K562 (cell line): ENCODE measurements around the gene FGGY. TPM values are rescaled to one million over a fixed set of nuclear protein-coding genes. Genes with fewer than 3 reads are reported as not detected.

ENCODE experiments used
- BCL6 ChIP-seq: fragments of 250-450 bp; sonication (Bioruptor Pico); IDR thresholded peaks from 2 replicates; pipeline ENCODE4 v1.4.0; 2020
- CEBPG ChIP-seq, 3 experiments: fragments of 200-800 bp in 1 of 3; sonication (Bioruptor generic) in 1 of 3; sonication (generic) in 1 of 3; formaldehyde crosslinking in 1 of 3; IDR thresholded peaks in 2 of 3; conservative IDR thresholded peaks in 1 of 3; 2 replicates each; pipeline versions ENCODE4 v1.6.1 to v1.8.0; 2016 to 2022; ENCODE audit warnings: missing compliant biosample characterization in 2 of 3, missing genetic modification characterization in 2 of 3, mild to moderate bottlenecking in 1 of 3, missing genetic modification reagents in 1 of 3
- COPS2 ChIP-seq: fragments of 450-650 bp; conservative IDR thresholded peaks from 2 replicates; pipeline ENCODE4 v1.6.1; 2016; ENCODE audit warnings: mild to moderate bottlenecking, moderate library complexity
- ERF ChIP-seq: fragments of 450-650 bp; formaldehyde crosslinking; IDR thresholded peaks from 2 replicates; pipeline ENCODE4 v1.4.0; 2020; ENCODE audit warnings: mild to moderate bottlenecking, mixed read lengths
- HNRNPL ChIP-seq: fragments of 200-400 bp; formaldehyde crosslinking; IDR thresholded peaks from 2 replicates; pipeline ENCODE4 v1.6.1; 2017; ENCODE audit warnings: low read depth, mild to moderate bottlenecking, low read length
- MYC ChIP-seq, 2 experiments: fragments of 250-450 bp in 1 of 2; sonication (Bioruptor Pico) in 1 of 2; IDR thresholded peaks; 2 replicates each; pipeline versions ENCODE4 v1.5.1 to v1.6.1; 2012 to 2021; ENCODE audit warnings: low read depth in 2 of 2, borderline replicate concordance in 1 of 2, improper control_type of control experiment in 1 of 2, low read length in 1 of 2, mild to moderate bottlenecking in 1 of 2, moderate library complexity in 1 of 2
- RBM25 ChIP-seq: fragments of 200-400 bp; formaldehyde crosslinking; IDR thresholded peaks from 2 replicates; pipeline ENCODE4 v1.6.1; 2018; ENCODE audit warnings: low read length, low read depth, moderate library complexity; ENCODE audit not compliant: severe bottlenecking
- REST ChIP-seq, 2 experiments: fragments of 450-650 bp; formaldehyde crosslinking in 1 of 2; IDR thresholded peaks; 2 replicates each; pipeline versions ENCODE4 v1.4.0 to v1.6.1; 2014 to 2020; ENCODE audit warnings: mild to moderate bottlenecking in 2 of 2, borderline replicate concordance in 1 of 2, low read depth in 1 of 2
- RNF219 ChIP-seq: fragments of 250-450 bp; sonication (Bioruptor Pico); IDR thresholded peaks from 2 replicates; pipeline ENCODE4 v1.5.0; 2022; ENCODE audit warnings: mild to moderate bottlenecking
- SMAD2 ChIP-seq: fragments of 150-350 bp; IDR thresholded peaks from 2 replicates; pipeline ENCODE4 v1.6.1; 2014; ENCODE audit warnings: low read depth, mild to moderate bottlenecking, low read length
- ZFP91 ChIP-seq: sonication (generic); formaldehyde crosslinking; IDR thresholded peaks from 2 replicates; pipeline ENCODE4 v1.8.0; 2022; ENCODE audit warnings: mild to moderate bottlenecking, missing genetic modification reagents
- polyA plus RNA-seq, 8 experiments: library from polyadenylated mRNA; depleted of rRNA in 4 of 8; stranded (reverse) in 5 of 8; unstranded in 3 of 8; fragments of >200 nt; fragmentation: Nextera tagmentation in 2 of 8; fragmentation: Illumina TruSeq in 1 of 8; extraction: Ambion mirVana in 2 of 8; extraction: Trizol in 1 of 8; gene quantifications; 2 replicates each; pipeline versions ENCODE4 v1.2.1 to v1.2.3, GENCODE V29; 2011 to 2014; ENCODE audit warnings: inconsistent platforms in 1 of 8, missing spikeins in 1 of 8
- total RNA-seq, 7 experiments: library from RNA; depleted of rRNA in 6 of 7; stranded (reverse); fragments of >200 nt in 6 of 7; fragmentation: Illumina TruSeq in 2 of 7; extraction: Trizol in 2 of 7; gene quantifications; 2 replicates each; pipeline versions ENCODE4 v1.2.1 to v1.2.3, GENCODE V29; 2011 to 2021; ENCODE audit warnings: low replicate concordance in 1 of 7

FGGY gene
- total and polyA plus RNA-seq, 9 of the 15 experiments (the other 6 are each of a cell fraction or from before 2014, with no cell fraction given), result 9.7 to 19.2 (median 12.6) TPM

- TF ChIP-seq RNF219 (CRISPR knock-in tag) (no peak), REST (IDR thresholded peaks at IDR 0.05; ENCODE audit: borderline replicate concordance) (no peak), REST (CRISPR knock-in tag; IDR thresholded peaks at IDR 0.05; ENCODE audit: low read depth) (no peak), ERF (CRISPR knock-in tag) (no peak), SMAD2 (no peak), MYC (IDR thresholded peaks at IDR 0.05; ENCODE audit: low read depth, low read length) (no peak), MYC (CRISPR knock-in tag; IDR thresholded peaks at IDR 0.05; ENCODE audit: borderline replicate concordance, low read depth) (no peak), COPS2 (no peak), RBM25 (peak; percentile 91), ZFP91 (CRISPR knock-in tag) (no peak), BCL6 (CRISPR knock-in tag) (no peak), HNRNPL (no peak), CEBPG (CRISPR knock-in tag; IDR thresholded peaks at IDR 0.05) (no peak), CEBPG (tag; conservative IDR thresholded peaks at IDR 0.05 in 1 of 2, IDR thresholded peaks at IDR 0.05 in 1 of 2) (peak; percentile 20 to 44; a peak in 2 of 4 replicates)
These were observed 36.9 kb downstream of the FGGY start (continued) for GRCh38 chr1:59333626-59334277.
